Natural killer cell (primary cell): Measurements from ENCODE around the gene UNC13D. TPM values are rescaled to one million over a fixed set of nuclear protein-coding genes. Genes with fewer than 3 reads are reported as not detected.

Experiments used
- ATAC-seq, 3 donors: fragments of 150-1000 bp in 2 of 3; fragments of 200-7000 bp in 1 of 3; cut with Tn5 transposase; 1 replicate in 1 of 3; 2 replicates in 2 of 3; pipeline ENCODE4 v1.10.0; 2021; ENCODE audit warnings: mild to moderate bottlenecking in 2 of 3, moderate library complexity in 2 of 3
- DNase-seq, 2 donors: peaks; one replicate each; pipeline versions ENCODE4 v3.0.0 to v3.0.0-alpha.2; 2013 to 2021; ENCODE audit warnings: mixed read lengths in 1 of 2
- H3K27ac ChIP-seq: one replicate; pipeline ENCODE4 v1.5.1; 2013; ENCODE audit warnings: mild to moderate bottlenecking, low read length
- H3K27me3 ChIP-seq: one replicate; pipeline ENCODE4 v1.6.1; 2013; ENCODE audit warnings: low read length; ENCODE audit not compliant: control insufficient read depth, insufficient read depth
- H3K36me3 ChIP-seq: one replicate; pipeline ENCODE4 v1.6.1; 2013; ENCODE audit warnings: low read length; ENCODE audit not compliant: control insufficient read depth, insufficient read depth
- H3K4me1 ChIP-seq: one replicate; pipeline ENCODE4 v1.6.1; 2013; ENCODE audit warnings: low read length; ENCODE audit not compliant: control insufficient read depth, insufficient read depth
- H3K4me3 ChIP-seq: one replicate; pipeline ENCODE4 v1.5.1; 2013; ENCODE audit warnings: low read length
- H3K9me3 ChIP-seq: one replicate; pipeline ENCODE4 v1.6.1; 2013; ENCODE audit warnings: low read length; ENCODE audit not compliant: control insufficient read depth, insufficient read depth
- H3K27ac Mint-ChIP-seq, 2 donors: one replicate each; pipeline ENCODE4 v1.8.0; 2022; ENCODE audit warnings: mild to moderate bottlenecking in 2 of 2, mixed read lengths in 2 of 2, moderate library complexity in 1 of 2
- H3K27me3 Mint-ChIP-seq, 2 donors: one replicate each; pipeline ENCODE4 v1.8.0; 2022; ENCODE audit warnings: low read depth in 2 of 2, mixed read lengths in 2 of 2
- H3K36me3 Mint-ChIP-seq: one replicate; pipeline ENCODE4 v1.8.0; 2022; ENCODE audit warnings: mixed read lengths
- H3K4me1 Mint-ChIP-seq, 2 donors: one replicate each; pipeline ENCODE4 v1.8.0; 2022; ENCODE audit warnings: mixed read lengths in 2 of 2
- H3K4me3 Mint-ChIP-seq: one replicate; pipeline ENCODE4 v1.8.0; 2022; ENCODE audit warnings: mild to moderate bottlenecking, moderate library complexity, mixed read lengths
- H3K9me3 Mint-ChIP-seq, 2 donors: one replicate each; pipeline ENCODE4 v1.8.0; 2022; ENCODE audit warnings: mixed read lengths in 2 of 2
- WGBS: methylation state at CpG from one replicate; pipeline ENCODE4 v1.1.7; 2013; ENCODE audit warnings: missing lambda C conversion rate; ENCODE audit not compliant: insufficient coverage; 5-methylcytosine and 5-hydroxymethylcytosine counted together
- intact Hi-C: fragments of 100-400 bp; cut with micrococcal nuclease; formaldehyde crosslinking; loops from one replicate; pipeline ENCODE4 v1.14.2; 2022
- total RNA-seq, 4 donors: library from RNA; stranded (reverse); fragments of 120-200 nt in 1 of 4; gene quantifications; one replicate each; pipeline versions ENCODE4 v1.2.3 to v1.2.4, GENCODE V29; 2013 to 2022
- TF ChIP-seq, protein P1 (sequence below): fragments of 200-600 bp; IDR thresholded peaks from one replicate; pipeline ENCODE4 v1.8.0; 2022; ENCODE audit warnings: antibody characterized with exemption

Gene UNC13D
- total RNA-seq, 3 donors from 2014 or later (not counting 1 experiment from before 2014, with no cell fraction given): 269 to 279 (median 277) TPM

DNA sequence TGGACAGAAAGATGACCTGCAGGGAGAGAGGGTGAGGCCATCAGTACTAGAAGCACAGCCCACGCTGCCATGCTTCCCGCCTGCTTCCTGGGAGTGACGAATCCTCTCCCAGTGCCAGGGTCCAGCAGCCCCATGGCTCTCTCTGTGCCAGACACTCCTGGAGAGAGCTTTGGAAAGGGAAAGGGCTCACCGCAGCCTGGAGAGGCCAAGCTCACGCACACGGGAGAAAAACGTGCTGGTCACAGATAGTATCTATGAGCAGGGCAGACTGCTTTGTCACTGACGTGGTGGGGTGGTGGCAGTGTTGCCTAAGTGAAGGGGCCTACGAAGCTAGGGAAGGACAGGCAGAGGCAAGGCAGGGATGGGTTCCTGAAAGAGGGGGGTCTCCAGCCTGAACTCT lies 5.5 kb upstream of the UNC13D start:
- no peaks in the 10 kb centered on the region for H3K9me3 ChIP-seq
- Mint-ChIP-seq H3K36me3 (no peaks in the 10 kb centered on the region), H3K4me3 (no peak overlapping the region), H3K27me3 (no peaks in the 10 kb centered on the region), H3K27ac (no peak overlapping the region), H3K9me3 (no peaks in the 10 kb centered on the region), H3K4me1 (peaks cover 10 to 27% of the 10 kb centered on the region in 2 donors)
- TF ChIP-seq, protein P1, sequence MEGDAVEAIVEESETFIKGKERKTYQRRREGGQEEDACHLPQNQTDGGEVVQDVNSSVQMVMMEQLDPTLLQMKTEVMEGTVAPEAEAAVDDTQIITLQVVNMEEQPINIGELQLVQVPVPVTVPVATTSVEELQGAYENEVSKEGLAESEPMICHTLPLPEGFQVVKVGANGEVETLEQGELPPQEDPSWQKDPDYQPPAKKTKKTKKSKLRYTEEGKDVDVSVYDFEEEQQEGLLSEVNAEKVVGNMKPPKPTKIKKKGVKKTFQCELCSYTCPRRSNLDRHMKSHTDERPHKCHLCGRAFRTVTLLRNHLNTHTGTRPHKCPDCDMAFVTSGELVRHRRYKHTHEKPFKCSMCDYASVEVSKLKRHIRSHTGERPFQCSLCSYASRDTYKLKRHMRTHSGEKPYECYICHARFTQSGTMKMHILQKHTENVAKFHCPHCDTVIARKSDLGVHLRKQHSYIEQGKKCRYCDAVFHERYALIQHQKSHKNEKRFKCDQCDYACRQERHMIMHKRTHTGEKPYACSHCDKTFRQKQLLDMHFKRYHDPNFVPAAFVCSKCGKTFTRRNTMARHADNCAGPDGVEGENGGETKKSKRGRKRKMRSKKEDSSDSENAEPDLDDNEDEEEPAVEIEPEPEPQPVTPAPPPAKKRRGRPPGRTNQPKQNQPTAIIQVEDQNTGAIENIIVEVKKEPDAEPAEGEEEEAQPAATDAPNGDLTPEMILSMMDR: no peak
- peaks cover 28% of the 10 kb centered on the region for H3K4me1 ChIP-seq
- no peak overlapping the region for H3K27ac ChIP-seq
- peaks cover 55% of the 10 kb centered on the region for H3K36me3 ChIP-seq
- intact Hi-C loops: no loop called here
- WGBS: 92% methylated on average over 9 of the region's 9 CpGs
- ATAC-seq (no peak), DNase-seq (no peak)
- H3K4me3 ChIP-seq: no peak overlapping the region
- H3K27me3 ChIP-seq: no peaks in the 10 kb centered on the region

DNA sequence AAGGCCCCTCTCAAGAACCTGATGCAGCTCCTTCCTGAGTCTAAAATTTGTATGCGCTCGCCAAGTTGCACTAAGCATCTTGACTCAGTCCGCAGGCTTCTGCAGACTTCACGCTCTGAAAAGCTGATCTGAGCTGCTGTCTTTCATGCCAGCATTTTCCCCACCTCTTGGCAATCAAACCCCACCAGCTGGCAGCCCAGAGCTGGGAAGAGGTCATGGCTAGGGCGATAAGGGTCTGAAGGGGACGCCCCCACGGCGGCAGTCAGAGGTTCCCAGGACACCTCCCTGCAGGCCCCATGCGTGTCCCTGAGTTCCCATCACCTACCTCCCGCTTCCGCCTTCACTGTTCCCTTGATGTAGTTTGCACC lies 5.1 kb upstream of the UNC13D start:
- Histone ChIP-seq H3K27me3 (no peaks in the 10 kb centered on the region), H3K36me3 (peaks cover 55% of the 10 kb centered on the region), H3K4me3 (no peak overlapping the region), H3K4me1 (peaks cover 28% of the 10 kb centered on the region), H3K9me3 (no peaks in the 10 kb centered on the region), H3K27ac (no peak overlapping the region)
- ATAC-seq (no peak), DNase-seq (no peak)
- TF ChIP-seq, protein P1: no peak
- Mint-ChIP-seq H3K4me1 (peaks cover 10 to 28% of the 10 kb centered on the region in 2 donors), H3K27me3 (no peaks in the 10 kb centered on the region), H3K36me3 (no peaks in the 10 kb centered on the region), H3K9me3 (no peaks in the 10 kb centered on the region), H3K4me3 (no peak overlapping the region), H3K27ac (no peak overlapping the region)
- intact Hi-C loops: no loop called here
- 99% methylated on average over 11 of the region's 11 CpGs for WGBS

DNA sequence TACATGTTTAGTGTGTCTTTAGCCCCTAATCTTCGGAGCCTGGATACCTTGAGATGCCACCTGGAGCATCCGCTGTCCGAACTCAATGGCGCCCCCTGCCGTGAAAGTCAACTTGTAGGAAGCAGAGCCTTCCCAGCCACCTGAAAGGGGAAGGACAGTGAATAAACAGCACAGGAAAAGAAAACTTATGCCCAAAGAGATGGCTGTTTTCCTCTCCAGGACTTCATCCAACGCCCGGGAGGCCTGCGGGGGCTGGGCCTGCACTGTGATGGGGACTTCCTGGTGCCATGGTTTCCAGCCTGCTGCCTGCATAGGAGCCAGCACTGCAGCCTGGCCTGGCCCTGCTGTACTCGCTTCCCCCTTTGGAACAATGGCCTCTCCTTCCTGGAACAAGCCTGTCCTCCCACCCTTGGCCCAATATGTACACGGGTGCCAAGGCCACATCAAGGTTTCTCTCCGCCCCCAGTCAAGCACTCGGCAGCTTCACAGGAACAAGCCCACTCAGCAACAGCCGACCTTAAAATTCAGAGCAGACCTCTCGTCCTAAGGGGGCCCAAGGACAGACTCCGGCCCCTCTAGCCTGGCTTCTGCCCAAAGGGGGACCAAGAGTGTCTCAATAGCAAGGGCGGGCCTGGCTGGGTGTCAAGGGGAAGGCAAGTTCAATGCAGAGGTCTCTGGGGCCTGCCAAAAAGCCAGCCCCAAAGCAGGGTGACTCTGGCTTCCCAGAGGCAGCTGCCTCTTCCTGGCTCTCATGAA lies 4.5 kb upstream of the UNC13D start:
- DNase-seq: peak; percentile 71 to 87

More for the DNA sequence above, 4.5 kb upstream of the UNC13D start:
- TF ChIP-seq, protein P1: peak; percentile 70
- Mint-ChIP-seq H3K27ac (peak overlapping the region in 1 of 2 donors; percentile 54), H3K9me3 (no peaks in the 10 kb centered on the region), H3K36me3 (no peaks in the 10 kb centered on the region), H3K27me3 (no peaks in the 10 kb centered on the region), H3K4me3 (no peak overlapping the region), H3K4me1 (peaks cover 10 to 32% of the 10 kb centered on the region in 2 donors)
- Histone ChIP-seq H3K4me1 (peaks cover 29% of the 10 kb centered on the region), H3K27ac (no peak overlapping the region), H3K36me3 (peaks cover 55% of the 10 kb centered on the region), H3K9me3 (no peaks in the 10 kb centered on the region), H3K4me3 (no peak overlapping the region), H3K27me3 (no peaks in the 10 kb centered on the region)
- intact Hi-C loops: no loop called here
- WGBS: 61% methylated on average over 16 of the region's 16 CpGs
- no peak for ATAC-seq
